CD14-positive monocyte (primary cell): Measurements from ENCODE around the gene NUP155. TPM values are rescaled to one million over a fixed set of nuclear protein-coding genes. Genes with fewer than 3 reads are reported as not detected.
"Not testable (repeated sequence)": the region's sequence is repeated elsewhere in the genome, so short reads cannot be mapped to it uniquely, and the experiment has no call there.

ENCODE experiments used
- DNase-seq, 3 donors: peaks; one replicate each; pipeline ENCODE4 v3.0.0-alpha.2; 2011 to 2022
- H2AFZ ChIP-seq: 2 replicates; pipeline ENCODE4 v1.6.0; 2012; ENCODE audit warnings: mild to moderate bottlenecking, low read depth, low read length, inconsistent platforms; ENCODE audit not compliant: insufficient read depth, poor library complexity, severe bottlenecking
- H3K27ac ChIP-seq, 2 donors: 1 replicate in 1 of 2; 2 replicates in 1 of 2; pipeline ENCODE4 v1.5.1; 2012 to 2013; ENCODE audit warnings: low read length in 2 of 2, control low read depth in 1 of 2, inconsistent platforms in 1 of 2, low read depth in 1 of 2, mild to moderate bottlenecking in 1 of 2
- H3K27me3 ChIP-seq, 2 donors: one replicate each; pipeline versions ENCODE4 v1.6.0 to v1.6.1; 2011 to 2013; ENCODE audit warnings: low read length in 2 of 2; ENCODE audit not compliant: control insufficient read depth in 2 of 2, insufficient read depth in 2 of 2
- H3K36me3 ChIP-seq, 2 donors: replicated peaks in 1 of 2; 1 replicate in 1 of 2; 2 replicates in 1 of 2; pipeline versions ENCODE4 v1.5.1 to v1.6.1; 2012 to 2013; ENCODE audit warnings: low read length in 2 of 2, control low read depth in 1 of 2, inconsistent platforms in 1 of 2, mild to moderate bottlenecking in 1 of 2; ENCODE audit not compliant: insufficient read depth in 2 of 2, control insufficient read depth in 1 of 2
- H3K4me1 ChIP-seq, 2 donors: 1 replicate in 1 of 2; 2 replicates in 1 of 2; pipeline versions ENCODE4 v1.5.1 to v1.6.1; 2012 to 2013; ENCODE audit warnings: low read length in 2 of 2, control low read depth in 1 of 2, inconsistent platforms in 1 of 2, mild to moderate bottlenecking in 1 of 2, moderate library complexity in 1 of 2; ENCODE audit not compliant: insufficient read depth in 2 of 2, control insufficient read depth in 1 of 2
- H3K4me2 ChIP-seq: replicated peaks from 2 replicates; pipeline ENCODE3; 2012; ENCODE audit warnings: low read length, moderate library complexity, mild to moderate bottlenecking; ENCODE audit not compliant: poor library complexity, severe bottlenecking; ENCODE audit errors: extremely low read depth
- H3K4me3 ChIP-seq, 3 experiments: fragments of 200-600 bp in 1 of 3; sonication (generic) in 1 of 3; replicated peaks in 1 of 3; 1 replicate in 2 of 3; 2 replicates in 1 of 3; pipeline ENCODE4 v1.5.1; 2011 to 2013; ENCODE audit warnings: low read length in 3 of 3, mild to moderate bottlenecking in 3 of 3, control low read depth in 2 of 3, low read depth in 2 of 3, inconsistent platforms in 1 of 3, moderate library complexity in 1 of 3
- H3K79me2 ChIP-seq: 2 replicates; pipeline ENCODE4 v1.6.0; 2012; ENCODE audit warnings: mild to moderate bottlenecking, control low read depth, inconsistent platforms, low read length, moderate library complexity; ENCODE audit not compliant: insufficient read depth
- H3K9ac ChIP-seq: 2 replicates; pipeline ENCODE4 v1.6.0; 2017; ENCODE audit warnings: low read length, mild to moderate bottlenecking; ENCODE audit not compliant: insufficient read depth, poor library complexity, severe bottlenecking
- H3K9me3 ChIP-seq, 2 donors: replicated peaks in 1 of 2; 1 replicate in 1 of 2; 2 replicates in 1 of 2; pipeline versions ENCODE4 v1.5.1 to v1.6.1; 2012 to 2013; ENCODE audit warnings: low read length in 2 of 2, control low read depth in 1 of 2; ENCODE audit not compliant: control insufficient read depth in 1 of 2, insufficient read depth in 1 of 2
- H4K20me1 ChIP-seq: 2 replicates; pipeline ENCODE4 v1.6.0; 2012; ENCODE audit warnings: mild to moderate bottlenecking, low read length, control low read depth, moderate library complexity; ENCODE audit not compliant: insufficient read depth
- H3K27ac Mint-ChIP-seq, 7 donors: one replicate each; pipeline ENCODE4 v1.8.0; 2020; ENCODE audit warnings: mild to moderate bottlenecking in 7 of 7, mixed read lengths in 7 of 7, moderate library complexity in 6 of 7, inconsistent platforms in 2 of 7
- H3K27me3 Mint-ChIP-seq, 3 donors: one replicate each; pipeline ENCODE4 v1.8.0; 2021 to 2022; ENCODE audit warnings: low read depth in 3 of 3, mild to moderate bottlenecking in 3 of 3, mixed read lengths in 3 of 3, moderate library complexity in 3 of 3, inconsistent platforms in 1 of 3
- H3K36me3 Mint-ChIP-seq, 2 donors: one replicate each; pipeline ENCODE4 v1.8.0; 2020; ENCODE audit warnings: mixed read lengths in 2 of 2, inconsistent platforms in 1 of 2, mild to moderate bottlenecking in 1 of 2
- H3K4me1 Mint-ChIP-seq: one replicate; pipeline ENCODE4 v1.8.0; 2020; ENCODE audit warnings: mild to moderate bottlenecking, mixed read lengths
- H3K4me3 Mint-ChIP-seq, 2 donors: one replicate each; pipeline ENCODE4 v1.8.0; 2020; ENCODE audit warnings: mild to moderate bottlenecking in 2 of 2, mixed read lengths in 2 of 2, moderate library complexity in 1 of 2
- H3K9me3 Mint-ChIP-seq, 7 donors: one replicate each; pipeline ENCODE4 v1.8.0; 2020 to 2022; ENCODE audit warnings: mixed read lengths in 7 of 7, mild to moderate bottlenecking in 6 of 7, moderate library complexity in 6 of 7, inconsistent platforms in 2 of 7
- WGBS: methylation state at CpG from one replicate; pipeline ENCODE4 v1.1.5; 2013; ENCODE audit warnings: missing lambda C conversion rate; ENCODE audit not compliant: insufficient coverage; 5-methylcytosine and 5-hydroxymethylcytosine counted together
- intact Hi-C, 2 donors: fragments of 100-400 bp; cut with micrococcal nuclease; formaldehyde crosslinking; loops; one replicate each; pipeline versions ENCODE4 v1.15.0 to v1.15.1; 2023
- polyA plus RNA-seq, 3 donors: library from polyadenylated mRNA; depleted of rRNA in 1 of 3; unstranded in 2 of 3; stranded (reverse) in 1 of 3; fragments of 300-500 nt in 2 of 3; fragments of >200 nt in 1 of 3; fragmentation: Illumina TruSeq in 2 of 3; gene quantifications; 1 replicate in 2 of 3; 2 replicates in 1 of 3; pipeline ENCODE4 v1.2.3, GENCODE V29; 2012 to 2021
- TF ChIP-seq, protein P1 (sequence below): fragments of 200-600 bp; IDR thresholded peaks from one replicate; pipeline ENCODE4 v1.8.0; 2022; ENCODE audit warnings: antibody characterized with exemption, mild to moderate bottlenecking

The NUP155 gene
- polyA plus RNA-seq, 3 donors, result 5.0 to 8.5 (median 5.8) TPM

DNA sequence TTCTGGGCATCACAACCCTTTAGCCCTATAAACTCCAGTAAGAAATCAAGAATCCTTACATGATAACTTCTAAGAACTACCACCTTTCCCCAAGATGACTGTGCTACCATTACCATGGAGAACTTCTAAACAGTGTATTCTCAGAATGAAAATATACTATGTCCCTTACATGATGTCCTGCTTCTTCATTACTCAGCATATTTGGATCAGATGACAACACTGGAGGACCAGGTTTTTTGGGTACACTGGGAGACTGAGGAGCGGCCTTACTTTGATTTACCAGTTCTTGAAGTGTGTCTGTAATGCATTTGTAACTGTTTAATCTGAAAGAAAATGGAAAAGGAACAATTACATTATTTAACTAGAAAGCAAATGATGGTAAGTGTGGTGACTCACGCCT lies 66.0 kb downstream of the NUP155 start:
- WGBS, result 100% methylated on average over 1 of the region's 2 CpGs

DNA sequence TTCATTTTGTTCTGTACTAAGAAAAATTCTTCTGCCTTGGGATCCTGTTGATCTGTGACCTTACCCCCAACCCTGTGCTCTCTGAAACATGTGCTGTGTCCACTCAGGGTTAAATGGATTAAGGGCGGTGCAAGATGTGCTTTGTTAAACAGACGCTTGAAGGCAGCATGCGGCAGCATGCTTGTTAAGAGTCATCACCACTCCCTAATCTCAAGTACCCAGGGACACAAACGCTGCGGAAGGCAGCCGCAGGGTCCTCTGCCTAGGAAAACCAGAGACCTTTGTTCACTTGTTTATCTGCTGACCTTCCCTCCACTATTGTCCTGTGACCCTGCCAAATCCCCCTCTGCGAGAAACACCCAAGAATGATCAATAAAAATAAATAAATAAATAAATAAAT lies 74.6 kb downstream of the NUP155 start:
- H3K9ac ChIP-seq, H3K27me3 Mint-ChIP-seq, H3K27ac ChIP-seq, DNase-seq, H3K9me3 ChIP-seq, H3K79me2 ChIP-seq, intact Hi-C loops, H3K4me1 Mint-ChIP-seq, H2AFZ ChIP-seq, H4K20me1 ChIP-seq, H3K4me1 ChIP-seq, H3K4me3 ChIP-seq, H3K4me2 ChIP-seq, H3K9me3 Mint-ChIP-seq, H3K27me3 ChIP-seq, H3K4me3 Mint-ChIP-seq, H3K27ac Mint-ChIP-seq: not testable (repeated sequence)
- 100% methylated on average over 2 of the region's 7 CpGs for WGBS
- H3K36me3 ChIP-seq, result peaks cover 58 to 70% of the 10 kb centered on the region in 2 donors
- peaks cover 45 to 74% of the 10 kb centered on the region in 2 donors for H3K36me3 Mint-ChIP-seq

More for the DNA sequence above, 66.0 kb downstream of the NUP155 start:
- Mint-ChIP-seq H3K9me3 (no peaks in the 10 kb centered on the region), H3K4me3 (no peak overlapping the region), H3K27ac (no peak overlapping the region), H3K27me3 (no peaks in the 10 kb centered on the region), H3K36me3 (peaks cover 61 to 81% of the 10 kb centered on the region in 2 donors), H3K4me1 (no peaks in the 10 kb centered on the region)
- Histone ChIP-seq H3K27ac (no peak overlapping the region), H3K4me1 (no peaks in the 10 kb centered on the region), H3K36me3 (peaks cover 81 to 89% of the 10 kb centered on the region in 2 donors), H3K4me2 (no peak overlapping the region), H3K9ac (no peak overlapping the region), H3K9me3 (no peaks in the 10 kb centered on the region), H3K79me2 (no peaks in the 10 kb centered on the region), H4K20me1 (no peaks in the 10 kb centered on the region), H3K4me3 (no peak overlapping the region), H2AFZ (no peak overlapping the region), H3K27me3 (no peaks in the 10 kb centered on the region)
- DNase-seq, result no peak
- intact Hi-C loops, result no loop called here
- TF ChIP-seq, protein P1, sequence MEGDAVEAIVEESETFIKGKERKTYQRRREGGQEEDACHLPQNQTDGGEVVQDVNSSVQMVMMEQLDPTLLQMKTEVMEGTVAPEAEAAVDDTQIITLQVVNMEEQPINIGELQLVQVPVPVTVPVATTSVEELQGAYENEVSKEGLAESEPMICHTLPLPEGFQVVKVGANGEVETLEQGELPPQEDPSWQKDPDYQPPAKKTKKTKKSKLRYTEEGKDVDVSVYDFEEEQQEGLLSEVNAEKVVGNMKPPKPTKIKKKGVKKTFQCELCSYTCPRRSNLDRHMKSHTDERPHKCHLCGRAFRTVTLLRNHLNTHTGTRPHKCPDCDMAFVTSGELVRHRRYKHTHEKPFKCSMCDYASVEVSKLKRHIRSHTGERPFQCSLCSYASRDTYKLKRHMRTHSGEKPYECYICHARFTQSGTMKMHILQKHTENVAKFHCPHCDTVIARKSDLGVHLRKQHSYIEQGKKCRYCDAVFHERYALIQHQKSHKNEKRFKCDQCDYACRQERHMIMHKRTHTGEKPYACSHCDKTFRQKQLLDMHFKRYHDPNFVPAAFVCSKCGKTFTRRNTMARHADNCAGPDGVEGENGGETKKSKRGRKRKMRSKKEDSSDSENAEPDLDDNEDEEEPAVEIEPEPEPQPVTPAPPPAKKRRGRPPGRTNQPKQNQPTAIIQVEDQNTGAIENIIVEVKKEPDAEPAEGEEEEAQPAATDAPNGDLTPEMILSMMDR, result no peak
